CD8-positive, alpha-beta memory T cell (primary cell): ENCODE data around the gene ERICH2. TPM values are rescaled to one million over a fixed set of nuclear protein-coding genes. Genes with fewer than 3 reads are reported as not detected.

Experiments used
- CTCF ChIA-PET: fragments of 350-600 bp; sonication (Branson Sonifier 250); formaldehyde crosslinking; loops from one replicate; lab custom pipeline; 2021; ENCODE audit warnings: antibody characterized with exemption; lab: Charles Lee
- POLR2A ChIA-PET: fragments of 350-600 bp; sonication (Branson Sonifier 250); formaldehyde crosslinking; loops from one replicate; lab custom pipeline; 2021; ENCODE audit warnings: antibody characterized with exemption; lab: Charles Lee
- DNase-seq, 5 donors: peaks; one replicate each; pipeline versions ENCODE4 v3.0.0 to v3.0.0-alpha.2; 2020 to 2022; ENCODE audit warnings: mixed read lengths in 1 of 5
- H3K27ac ChIP-seq: one replicate; pipeline ENCODE4 v1.7.0; 2013; ENCODE audit warnings: low read depth, mild to moderate bottlenecking, low read length, moderate library complexity
- H3K27me3 ChIP-seq: 2 replicates; pipeline ENCODE4 v1.7.0; 2013; ENCODE audit warnings: low read length, mild to moderate bottlenecking; ENCODE audit not compliant: insufficient read depth, poor library complexity, severe bottlenecking
- H3K36me3 ChIP-seq: 2 replicates; pipeline ENCODE4 v1.7.0; 2013; ENCODE audit warnings: mild to moderate bottlenecking, low read length, moderate library complexity; ENCODE audit not compliant: insufficient read depth
- H3K4me1 ChIP-seq: 2 replicates; pipeline ENCODE4 v1.7.0; 2013; ENCODE audit warnings: mild to moderate bottlenecking, low read length, moderate library complexity; ENCODE audit not compliant: insufficient read depth
- H3K4me3 ChIP-seq: 2 replicates; pipeline ENCODE4 v1.7.0; 2013; ENCODE audit warnings: mild to moderate bottlenecking, low read length
- H3K9me3 ChIP-seq: 2 replicates; pipeline ENCODE4 v1.7.0; 2013; ENCODE audit warnings: mild to moderate bottlenecking, low read length
- H3K27ac Mint-ChIP-seq, 8 donors: one replicate each; pipeline ENCODE4 v1.8.0; 2020 to 2021; ENCODE audit warnings: mixed read lengths in 8 of 8, mild to moderate bottlenecking in 6 of 8, inconsistent platforms in 3 of 8, moderate library complexity in 3 of 8
- H3K27me3 Mint-ChIP-seq, 2 donors: one replicate each; pipeline ENCODE4 v1.8.0; 2020 to 2021; ENCODE audit warnings: mixed read lengths in 2 of 2, mild to moderate bottlenecking in 1 of 2, moderate library complexity in 1 of 2
- H3K36me3 Mint-ChIP-seq, 3 donors: one replicate each; pipeline ENCODE4 v1.8.0; 2020 to 2021; ENCODE audit warnings: mixed read lengths in 3 of 3, inconsistent platforms in 1 of 3, mild to moderate bottlenecking in 1 of 3
- H3K4me1 Mint-ChIP-seq, 3 donors: one replicate each; pipeline ENCODE4 v1.8.0; 2020 to 2021; ENCODE audit warnings: mixed read lengths in 3 of 3, inconsistent platforms in 1 of 3, mild to moderate bottlenecking in 1 of 3
- H3K4me3 Mint-ChIP-seq, 7 donors: one replicate each; pipeline ENCODE4 v1.8.0; 2020 to 2021; ENCODE audit warnings: mixed read lengths in 7 of 7, mild to moderate bottlenecking in 6 of 7, moderate library complexity in 4 of 7, inconsistent platforms in 2 of 7
- H3K9me3 Mint-ChIP-seq, 5 donors: one replicate each; pipeline ENCODE4 v1.8.0; 2020 to 2022; ENCODE audit warnings: mixed read lengths in 5 of 5, mild to moderate bottlenecking in 3 of 5, moderate library complexity in 2 of 5, inconsistent platforms in 1 of 5
- polyA plus RNA-seq: library from polyadenylated mRNA; unstranded; fragments of 300-500 nt; fragmentation: Illumina TruSeq; gene quantifications from one replicate; pipeline ENCODE4 v1.2.3, GENCODE V29; 2021
- total RNA-seq, 2 experiments: library from RNA; stranded (reverse); gene quantifications; one replicate each; pipeline ENCODE4 v1.2.3, GENCODE V29; 2021

Gene ERICH2
- total and polyA plus RNA-seq, 3 experiments from 2014 or later = not detected

- DNase-seq = no peak
- Histone ChIP-seq H3K9me3 (no peaks in the 10 kb centered on the region), H3K27me3 (peaks cover 7% of the 10 kb centered on the region), H3K4me1 (no peaks in the 10 kb centered on the region), H3K4me3 (no peak overlapping the region), H3K36me3 (no peaks in the 10 kb centered on the region), H3K27ac (no peak overlapping the region)
- no peak overlapping the region for H3K27ac Mint-ChIP-seq
- ChIA-PET CTCF (interaction anchor here (1.2 kb wide), 1 partner anchor 76 kb away, joined by 5 read pairs; no protein-coding TSS in a partner anchor), POLR2A (no interaction called here)
- no peak overlapping the region for H3K4me3 Mint-ChIP-seq
- H3K36me3 Mint-ChIP-seq = no peaks in the 10 kb centered on the region
- no peaks in the 10 kb centered on the region for H3K4me1 Mint-ChIP-seq
- H3K9me3 Mint-ChIP-seq = peaks cover 0 to 5% (median 2%) of the 10 kb centered on the region in 5 donors
- peaks cover 8 to 36% of the 10 kb centered on the region in 2 donors for H3K27me3 Mint-ChIP-seq
These were observed 32.8 kb upstream of the ERICH2 start for GRCh38 chr2:170737406-170737805.

GRCh38 chr2:170737821-170738220 is 32.4 kb upstream of the ERICH2 start:
- no peak overlapping the region for H3K4me3 ChIP-seq
- CTCF ChIA-PET = interaction anchor here (1.2 kb wide), 1 partner anchor 75 kb away, joined by 5 read pairs; no protein-coding TSS in a partner anchor
- Mint-ChIP-seq H3K27me3 (peaks cover 7 to 36% of the 10 kb centered on the region in 2 donors), H3K36me3 (no peaks in the 10 kb centered on the region), H3K9me3 (peaks cover 0 to 5% (median 2%) of the 10 kb centered on the region in 5 donors), H3K27ac (no peak overlapping the region), H3K4me1 (no peaks in the 10 kb centered on the region), H3K4me3 (no peak overlapping the region)
- no peaks in the 10 kb centered on the region for H3K9me3 ChIP-seq
- DNase-seq = no peak
- no peaks in the 10 kb centered on the region for H3K36me3 ChIP-seq
- peaks cover 7% of the 10 kb centered on the region for H3K27me3 ChIP-seq
- POLR2A ChIA-PET = no interaction called here
- H3K4me1 ChIP-seq = no peaks in the 10 kb centered on the region
- no peak overlapping the region for H3K27ac ChIP-seq

- ChIA-PET CTCF (interaction anchor here (0.8 kb wide), 1 partner anchor 330 kb away, joined by 3 read pairs; no protein-coding TSS in a partner anchor), POLR2A (no interaction called here)
- Histone ChIP-seq H3K9me3 (no peaks in the 10 kb centered on the region), H3K27ac (no peak overlapping the region), H3K4me1 (no peaks in the 10 kb centered on the region), H3K27me3 (peaks cover 7% of the 10 kb centered on the region), H3K36me3 (no peaks in the 10 kb centered on the region), H3K4me3 (no peak overlapping the region)
- Mint-ChIP-seq H3K4me3 (no peak overlapping the region), H3K36me3 (peaks cover 0 to 1% (median 0%) of the 10 kb centered on the region in 3 donors), H3K9me3 (peaks cover 0 to 5% (median 2%) of the 10 kb centered on the region in 5 donors), H3K27me3 (peaks cover 13 to 39% of the 10 kb centered on the region in 2 donors), H3K4me1 (no peaks in the 10 kb centered on the region), H3K27ac (no peak overlapping the region)
- DNase-seq = no peak
These were observed 31.1 kb upstream of the ERICH2 start for GRCh38 chr2:170739048-170739447.

GRCh38 chr2:170739507-170740046 is 30.6 kb upstream of the ERICH2 start:
- Histone ChIP-seq H3K4me3 (no peak overlapping the region), H3K27me3 (peaks cover 7% of the 10 kb centered on the region), H3K36me3 (no peaks in the 10 kb centered on the region), H3K4me1 (no peaks in the 10 kb centered on the region), H3K27ac (no peak overlapping the region), H3K9me3 (no peaks in the 10 kb centered on the region)
- ChIA-PET CTCF (interaction anchor here (0.8 kb wide), 1 partner anchor 331 kb away, joined by 3 read pairs; no protein-coding TSS in a partner anchor), POLR2A (no interaction called here)
- H3K4me3 Mint-ChIP-seq = no peak overlapping the region
- peaks cover 19 to 44% of the 10 kb centered on the region in 2 donors for H3K27me3 Mint-ChIP-seq
- H3K36me3 Mint-ChIP-seq = peaks cover 0 to 4% (median 0%) of the 10 kb centered on the region in 3 donors
- H3K9me3 Mint-ChIP-seq = peaks cover 0 to 5% (median 2%) of the 10 kb centered on the region in 5 donors
- no peak for DNase-seq
- H3K27ac Mint-ChIP-seq = no peak overlapping the region
- no peaks in the 10 kb centered on the region for H3K4me1 Mint-ChIP-seq

- DNase-seq = no peak
- CTCF ChIA-PET = interaction anchor here (0.8 to 1.2 kb wide), 2 partner anchors 15 to 133 kb away, joined by 3 read pairs; no protein-coding TSS in a partner anchor
- H3K9me3 Mint-ChIP-seq = peaks cover 0 to 5% (median 2%) of the 10 kb centered on the region in 5 donors
These were observed 29.5 kb upstream of the ERICH2 start for GRCh38 chr2:170740660-170741059.

GRCh38 chr2:170742000-170742399 is 28.2 kb upstream of the ERICH2 start:
- Mint-ChIP-seq H3K9me3 (peaks cover 0 to 2% (median 0%) of the 10 kb centered on the region in 5 donors), H3K4me1 (no peaks in the 10 kb centered on the region), H3K27ac (no peak overlapping the region), H3K36me3 (peaks cover 0 to 4% (median 0%) of the 10 kb centered on the region in 3 donors), H3K27me3 (peaks cover 16 to 40% of the 10 kb centered on the region in 2 donors), H3K4me3 (no peak overlapping the region)
- Histone ChIP-seq H3K9me3 (no peaks in the 10 kb centered on the region), H3K27me3 (peaks cover 7% of the 10 kb centered on the region), H3K4me1 (no peaks in the 10 kb centered on the region), H3K27ac (no peak overlapping the region), H3K4me3 (no peak overlapping the region), H3K36me3 (no peaks in the 10 kb centered on the region)
- ChIA-PET CTCF (no interaction called here), POLR2A (no interaction called here)
- DNase-seq = no peak

More at GRCh38 chr2:170740660-170741059, 29.5 kb upstream of the ERICH2 start:
- Histone ChIP-seq H3K36me3 (no peaks in the 10 kb centered on the region), H3K4me3 (no peak overlapping the region), H3K27ac (no peak overlapping the region), H3K4me1 (no peaks in the 10 kb centered on the region), H3K27me3 (peaks cover 7% of the 10 kb centered on the region), H3K9me3 (no peaks in the 10 kb centered on the region)
- Mint-ChIP-seq H3K27ac (no peak overlapping the region), H3K4me1 (no peaks in the 10 kb centered on the region), H3K27me3 (peaks cover 18 to 50% of the 10 kb centered on the region in 2 donors), H3K36me3 (peaks cover 0 to 4% (median 0%) of the 10 kb centered on the region in 3 donors), H3K4me3 (no peak overlapping the region)
- POLR2A ChIA-PET = no interaction called here

GRCh38 chr2:170742896-170743529 is 27.2 kb upstream of the ERICH2 start:
- ChIA-PET POLR2A (no interaction called here), CTCF (no interaction called here)
- no peak for DNase-seq
- Histone ChIP-seq H3K9me3 (no peaks in the 10 kb centered on the region), H3K4me3 (no peak overlapping the region), H3K36me3 (no peaks in the 10 kb centered on the region), H3K27me3 (peaks cover 7% of the 10 kb centered on the region), H3K4me1 (no peaks in the 10 kb centered on the region), H3K27ac (no peak overlapping the region)
- Mint-ChIP-seq H3K9me3 (no peaks in the 10 kb centered on the region), H3K4me1 (no peaks in the 10 kb centered on the region), H3K4me3 (no peak overlapping the region), H3K27me3 (peaks cover 14 to 42% of the 10 kb centered on the region in 2 donors), H3K36me3 (peaks cover 0 to 4% (median 0%) of the 10 kb centered on the region in 3 donors), H3K27ac (no peak overlapping the region)
